IMR-90 (cell line): ENCODE results near the gene TPP2. TPM values are rescaled to one million over a fixed set of nuclear protein-coding genes. Genes with fewer than 3 reads are reported as not detected.

Source experiments
- ATAC-seq: fragments of 200-7000 bp; cut with Tn5 transposase; 2 replicates; pipeline ENCODE4 v1.9.1; 2020; ENCODE audit warnings: low read depth, mild to moderate bottlenecking, moderate library complexity
- BruUV-seq: library from RNA; stranded (reverse); fragments of 400-500 nt; replicated peaks from 2 replicates; lab custom pipeline; 2021; lab: Mats Ljungman, UMichigan
- CTCF ChIA-PET: fragments of 300-600 bp; formaldehyde crosslinking; extraction: SDS; loops from one replicate; lab custom pipeline; 2021; ENCODE audit warnings: antibody characterized with exemption; lab: Yijun Ruan, JAX
- POLR2A ChIA-PET: fragments of 300-600 bp; sonication (Branson Sonifier 250); formaldehyde crosslinking; loops from one replicate; lab custom pipeline; 2022; ENCODE audit warnings: antibody characterized with exemption; ENCODE audit not compliant: unreplicated experiment; lab: Charles Lee
- DNase-seq: peaks from one replicate; pipeline ENCODE4 v3.0.0; 2013
- H2AFZ ChIP-seq: replicated peaks from 2 replicates; pipeline ENCODE3; 2013; ENCODE audit warnings: low read length, mild to moderate bottlenecking; ENCODE audit not compliant: poor library complexity
- H2AK5ac ChIP-seq: 2 replicates; pipeline ENCODE4 v1.6.1; 2013; ENCODE audit warnings: low read depth, low read length, inconsistent platforms
- H2AK9ac ChIP-seq: replicated peaks from 2 replicates; pipeline ENCODE3; 2013; ENCODE audit warnings: mild to moderate bottlenecking, low read depth, low read length, moderate library complexity; ENCODE audit not compliant: poor library complexity
- H2BK120ac ChIP-seq: 2 replicates; pipeline ENCODE4 v1.6.1; 2013; ENCODE audit warnings: low read depth, low read length, inconsistent platforms
- H2BK15ac ChIP-seq: 3 replicates; pipeline ENCODE4 v1.6.1; 2013; ENCODE audit warnings: low read depth, low read length, inconsistent platforms
- H2BK20ac ChIP-seq: 2 replicates; pipeline ENCODE4 v1.6.1; 2013; ENCODE audit warnings: low read depth, mild to moderate bottlenecking, inconsistent platforms, low read length, moderate library complexity
- H2BK5ac ChIP-seq: 2 replicates; pipeline ENCODE4 v1.6.1; 2013; ENCODE audit warnings: mild to moderate bottlenecking, low read depth, low read length, inconsistent platforms; ENCODE audit not compliant: poor library complexity, severe bottlenecking
- H3K14ac ChIP-seq: replicated peaks from 2 replicates; pipeline ENCODE4 v1.6.1; 2013; ENCODE audit warnings: low read depth, low read length, inconsistent platforms
- H3K18ac ChIP-seq: 2 replicates; pipeline ENCODE4 v1.6.1; 2013; ENCODE audit warnings: low read depth, low read length, control low read depth
- H3K23ac ChIP-seq: 2 replicates; pipeline ENCODE4 v1.6.1; 2013; ENCODE audit warnings: low read depth, low read length, inconsistent platforms
- H3K27ac ChIP-seq: 2 replicates; pipeline ENCODE4 v1.5.1; 2013; ENCODE audit warnings: mild to moderate bottlenecking, control low read depth, low read length; ENCODE audit not compliant: insufficient read depth
- H3K27me3 ChIP-seq: 2 replicates; pipeline ENCODE4 v1.6.1; 2013; ENCODE audit warnings: low read length; ENCODE audit not compliant: control insufficient read depth, insufficient read depth
- H3K36me3 ChIP-seq: 2 replicates; pipeline ENCODE4 v1.6.1; 2013; ENCODE audit warnings: low read length, mixed read lengths; ENCODE audit not compliant: control insufficient read depth, insufficient read depth
- H3K4ac ChIP-seq: 2 replicates; pipeline ENCODE4 v1.6.1; 2013; ENCODE audit warnings: low read depth, low read length, inconsistent platforms
- H3K4me1 ChIP-seq: 2 replicates; pipeline ENCODE4 v1.6.1; 2013; ENCODE audit warnings: low read length, mixed read lengths; ENCODE audit not compliant: control insufficient read depth, insufficient read depth
- H3K4me2 ChIP-seq: 2 replicates; pipeline ENCODE4 v1.6.1; 2013; ENCODE audit warnings: low read depth, mild to moderate bottlenecking, control low read depth, low read length, moderate library complexity
- H3K4me3 ChIP-seq: 2 replicates; pipeline ENCODE4 v1.5.1; 2013; ENCODE audit warnings: low read depth, mild to moderate bottlenecking, control low read depth, low read length, moderate library complexity; ENCODE audit not compliant: insufficient read depth
- H3K56ac ChIP-seq: 2 replicates; pipeline ENCODE4 v1.6.1; 2013; ENCODE audit warnings: low read length, inconsistent platforms; ENCODE audit not compliant: insufficient read depth; ENCODE audit errors: extremely low read depth
- H3K79me1 ChIP-seq, 2 experiments: 2 replicates each; pipeline ENCODE4 v1.6.1; 2013; ENCODE audit warnings: low read length in 2 of 2, inconsistent platforms in 1 of 2, low read depth in 1 of 2
- H3K9ac ChIP-seq: 2 replicates; pipeline ENCODE4 v1.6.1; 2013; ENCODE audit warnings: low read depth, low read length, control low read depth
- H3K9me1 ChIP-seq: 2 replicates; pipeline ENCODE4 v1.6.1; 2013; ENCODE audit warnings: low read length, inconsistent platforms; ENCODE audit not compliant: insufficient read depth
- H3K9me3 ChIP-seq: 2 replicates; pipeline ENCODE4 v1.6.1; 2013; ENCODE audit warnings: low read length; ENCODE audit not compliant: control insufficient read depth, insufficient read depth
- H4K20me1 ChIP-seq: 2 replicates; pipeline ENCODE4 v1.6.1; 2013; ENCODE audit warnings: low read length, inconsistent platforms; ENCODE audit not compliant: insufficient read depth
- H4K5ac ChIP-seq: 2 replicates; pipeline ENCODE4 v1.6.1; 2013; ENCODE audit warnings: mild to moderate bottlenecking, low read depth, low read length, control low read depth
- H4K8ac ChIP-seq, 2 experiments: 2 replicates each; pipeline ENCODE4 v1.6.1; 2013; ENCODE audit warnings: low read depth in 2 of 2, low read length in 2 of 2, control low read depth in 1 of 2, inconsistent platforms in 1 of 2
- H4K91ac ChIP-seq: 2 replicates; pipeline ENCODE4 v1.6.1; 2013; ENCODE audit warnings: low read depth, low read length, inconsistent platforms; ENCODE audit not compliant: insufficient read depth
- BHLHE40 ChIP-seq: fragments of 150-350 bp; IDR thresholded peaks from 2 replicates; pipeline ENCODE4 v1.6.1; 2016; ENCODE audit warnings: mild to moderate bottlenecking, low read depth, low read length
- CEBPB ChIP-seq: IDR thresholded peaks from 2 replicates; pipeline ENCODE4 v1.6.1; 2012; ENCODE audit warnings: low read depth, low read length, improper control_type of control experiment
- CHD1 ChIP-seq: IDR thresholded peaks from 2 replicates; pipeline ENCODE4 v1.6.1; 2012; ENCODE audit warnings: low read depth, low read length, improper control_type of control experiment
- ELK1 ChIP-seq: fragments of 150-350 bp; IDR thresholded peaks from 2 replicates; pipeline ENCODE4 v1.6.1; 2016; ENCODE audit warnings: low read depth, mild to moderate bottlenecking, low read length, moderate library complexity, borderline replicate concordance
- MAZ ChIP-seq: IDR thresholded peaks from 2 replicates; pipeline ENCODE4 v1.6.1; 2012; ENCODE audit warnings: low read depth, mild to moderate bottlenecking, low read length, improper control_type of control experiment, moderate library complexity, borderline replicate concordance
- NFE2L2 ChIP-seq: fragments of 150-350 bp; IDR thresholded peaks from 2 replicates; pipeline ENCODE4 v1.6.1; 2016; ENCODE audit warnings: low read depth, mild to moderate bottlenecking, low read length
- POLR2A ChIP-seq: IDR thresholded peaks from 2 replicates; pipeline ENCODE4 v1.6.1; 2012; ENCODE audit warnings: mild to moderate bottlenecking, low read depth, low read length
- RAD21 ChIP-seq: IDR thresholded peaks from 2 replicates; pipeline ENCODE4 v1.6.1; 2012; ENCODE audit warnings: low read length, improper control_type of control experiment
- RCOR1 ChIP-seq: IDR thresholded peaks from 2 replicates; pipeline ENCODE4 v1.6.1; 2012; ENCODE audit warnings: mild to moderate bottlenecking, low read length, improper control_type of control experiment; ENCODE audit not compliant: insufficient replicate concordance
- SMC3 ChIP-seq: fragments of 150-350 bp; IDR thresholded peaks from 2 replicates; pipeline ENCODE4 v1.6.1; 2016; ENCODE audit warnings: low read depth, mild to moderate bottlenecking, antibody characterized with exemption, low read length, moderate library complexity
- USF2 ChIP-seq: fragments of 150-350 bp; IDR thresholded peaks from 2 replicates; pipeline ENCODE4 v1.6.1; 2017; ENCODE audit warnings: mild to moderate bottlenecking, antibody characterized with exemption, low read length, low read depth
- WGBS, 2 experiments: methylation state at CpG; one replicate each; pipeline versions ENCODE4 v1.1.5 to v1.1.7; 2013; ENCODE audit warnings: missing lambda C conversion rate in 2 of 2; ENCODE audit not compliant: insufficient read length in 1 of 2; ENCODE audit errors: extremely low coverage in 2 of 2; 5-methylcytosine and 5-hydroxymethylcytosine counted together
- dilution Hi-C: fragments of 300-500 bp; cut with HindIII; formaldehyde crosslinking; loops from one replicate; pipeline ENCODE4 v1.14.3; 2018; ENCODE audit warnings: low sequenced_read_pairs; ENCODE audit not compliant: unreplicated experiment
- in situ Hi-C: fragments of 300-500 bp; cut with MboI; formaldehyde crosslinking; loops from 3 replicates; pipeline ENCODE4 v1.14.3; 2019; ENCODE audit warnings: low sequenced_read_pairs, inconsistent platforms, mixed read lengths
- intact Hi-C: fragments of 100-400 bp; cut with micrococcal nuclease; formaldehyde crosslinking; loops from 2 replicates; pipeline ENCODE4 v1.10.0; 2022
- polyA plus RNA-seq, 3 experiments: library from polyadenylated mRNA; depleted of rRNA; stranded (reverse); fragments of >200 nt; gene quantifications; 2 replicates each; pipeline ENCODE4 v1.2.3, GENCODE V29; 2012; ENCODE audit warnings: low replicate concordance in 1 of 3
- total RNA-seq: library from RNA; depleted of rRNA; stranded (reverse); fragments of >200 nt; gene quantifications from 2 replicates; pipeline ENCODE4 v1.2.3, GENCODE V29; 2012
- TF ChIP-seq, protein P1 (sequence below): conservative IDR thresholded peaks from 2 replicates; pipeline ENCODE4 v1.5.1; 2012; ENCODE audit warnings: mild to moderate bottlenecking, low read depth, low read length, improper control_type of control experiment

TPP2 gene
- total and polyA plus RNA-seq, 2 of the 4 experiments (the other 2 are of a cell fraction), result 27.6 to 52.9 TPM

DNA sequence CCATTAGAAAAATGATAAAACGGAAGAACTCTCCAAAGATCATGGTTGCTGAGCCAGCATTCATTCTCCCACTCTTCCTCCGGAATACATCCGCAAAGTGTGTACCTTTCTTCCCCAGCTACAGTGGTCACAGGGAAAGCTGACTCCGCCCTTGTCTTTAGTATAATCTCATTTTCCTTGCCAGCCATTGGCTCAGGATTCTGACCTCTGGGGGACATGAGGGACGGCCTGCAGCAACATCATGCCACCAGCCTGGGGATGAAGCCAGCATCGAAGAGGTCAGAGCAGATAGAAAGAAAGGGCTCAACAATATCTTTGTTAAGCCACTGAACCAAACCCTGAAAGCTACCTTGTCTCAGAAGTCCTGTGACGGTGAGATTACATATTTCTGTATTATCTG, 46.3 kb upstream of the TPP2 start:
- DNase-seq (no peak), ATAC-seq (no peak)
- no peak overlapping the region for H3K18ac ChIP-seq
- dilution Hi-C loops (no loop called here), intact Hi-C loops (no loop called here), in situ Hi-C loops (loop anchor here (25.0 kb wide), 1 partner anchor 1413 kb away; no protein-coding TSS in a partner anchor)
- no peak overlapping the region for H2BK15ac ChIP-seq
- no peak overlapping the region for H3K4me2 ChIP-seq
- no peaks in the 10 kb centered on the region for H3K9me3 ChIP-seq
- H3K23ac ChIP-seq, result no peak overlapping the region
- H3K79me1 ChIP-seq, result no peaks in the 10 kb centered on the region
- no peaks in the 10 kb centered on the region for H3K4me1 ChIP-seq
- no peak overlapping the region for H2BK5ac ChIP-seq
- H2AFZ ChIP-seq, result no peak overlapping the region
- no peaks in the 10 kb centered on the region for H3K36me3 ChIP-seq
- no peak for TF ChIP-seq ELK1
- TF ChIP-seq, protein P1, sequence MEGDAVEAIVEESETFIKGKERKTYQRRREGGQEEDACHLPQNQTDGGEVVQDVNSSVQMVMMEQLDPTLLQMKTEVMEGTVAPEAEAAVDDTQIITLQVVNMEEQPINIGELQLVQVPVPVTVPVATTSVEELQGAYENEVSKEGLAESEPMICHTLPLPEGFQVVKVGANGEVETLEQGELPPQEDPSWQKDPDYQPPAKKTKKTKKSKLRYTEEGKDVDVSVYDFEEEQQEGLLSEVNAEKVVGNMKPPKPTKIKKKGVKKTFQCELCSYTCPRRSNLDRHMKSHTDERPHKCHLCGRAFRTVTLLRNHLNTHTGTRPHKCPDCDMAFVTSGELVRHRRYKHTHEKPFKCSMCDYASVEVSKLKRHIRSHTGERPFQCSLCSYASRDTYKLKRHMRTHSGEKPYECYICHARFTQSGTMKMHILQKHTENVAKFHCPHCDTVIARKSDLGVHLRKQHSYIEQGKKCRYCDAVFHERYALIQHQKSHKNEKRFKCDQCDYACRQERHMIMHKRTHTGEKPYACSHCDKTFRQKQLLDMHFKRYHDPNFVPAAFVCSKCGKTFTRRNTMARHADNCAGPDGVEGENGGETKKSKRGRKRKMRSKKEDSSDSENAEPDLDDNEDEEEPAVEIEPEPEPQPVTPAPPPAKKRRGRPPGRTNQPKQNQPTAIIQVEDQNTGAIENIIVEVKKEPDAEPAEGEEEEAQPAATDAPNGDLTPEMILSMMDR, result no peak
- no peak for TF ChIP-seq CEBPB
- no peak for TF ChIP-seq SMC3
- TF ChIP-seq USF2, result no peak
- no peak for TF ChIP-seq NFE2L2
- TF ChIP-seq RAD21, result no peak
- no peak for TF ChIP-seq POLR2A
- TF ChIP-seq MAZ, result no peak
- no peak for TF ChIP-seq BHLHE40
- TF ChIP-seq CHD1, result no peak
- no peak for TF ChIP-seq RCOR1
- CTCF ChIA-PET, result no interaction called here
- H3K14ac ChIP-seq, result no peak overlapping the region
- no peak overlapping the region for H3K56ac ChIP-seq
- H3K4ac ChIP-seq, result no peak overlapping the region
- H2BK20ac ChIP-seq, result no peak overlapping the region
- H3K27me3 ChIP-seq, result no peaks in the 10 kb centered on the region; the same call in 1 of the 2 replicates
- H4K20me1 ChIP-seq, result no peaks in the 10 kb centered on the region
- no peak overlapping the region for H4K8ac ChIP-seq
- no peak overlapping the region for H4K5ac ChIP-seq
- H3K9me1 ChIP-seq, result 0 out of 2 replicates have a peak, but pooled peaks cover 2% of the 10 kb centered on the region
- no peak overlapping the region for H2AK5ac ChIP-seq
- H3K4me3 ChIP-seq, result no peak overlapping the region
- no TSS peak for BruUV-seq
- POLR2A ChIA-PET, result no interaction called here
- H2AK9ac ChIP-seq, result no peak overlapping the region
- H3K27ac ChIP-seq, result no peak overlapping the region
- H2BK120ac ChIP-seq, result no peak overlapping the region
- no peak overlapping the region for H3K9ac ChIP-seq
- WGBS, 2 experiments, result no CpG with 5 or more reads among the region's 7 CpGs
- no peak overlapping the region for H4K91ac ChIP-seq
